GM23338 (cell line): ENCODE results near the gene IQCE.

Source experiments
- CREB1 ChIP-seq: fragments of 250-450 bp; sonication (Bioruptor Pico); IDR thresholded peaks from 2 replicates; pipeline ENCODE4 v1.5.0; 2020; ENCODE audit warnings: low read depth, mild to moderate bottlenecking, moderate library complexity
- CTCF ChIP-seq, 2 experiments: fragments of 200-600 bp in 1 of 2; sonication (generic) in 1 of 2; conservative IDR thresholded peaks; 2 replicates each; pipeline versions ENCODE4 v1.5.1 to v1.6.1; 2016 to 2017; ENCODE audit warnings: antibody characterized with exemption in 2 of 2, low read depth in 2 of 2, mild to moderate bottlenecking in 2 of 2, moderate library complexity in 1 of 2
- EZH2 ChIP-seq: fragments of 200-600 bp; sonication (generic); IDR thresholded peaks from one replicate; pipeline ENCODE4 v1.8.0; 2017; ENCODE audit warnings: antibody characterized with exemption, mild to moderate bottlenecking, low read depth; ENCODE audit not compliant: unreplicated experiment
- EZH2phosphoT487 ChIP-seq: fragments of 200-600 bp; sonication (generic); IDR thresholded peaks from one replicate; pipeline ENCODE4 v1.8.1; 2018; ENCODE audit warnings: antibody characterized with exemption; ENCODE audit not compliant: unreplicated experiment
- JUNB ChIP-seq: IDR thresholded peaks from one replicate; pipeline ENCODE4 v1.6.1; 2016; ENCODE audit warnings: antibody characterized with exemption; ENCODE audit not compliant: unreplicated experiment
- POLR2AphosphoS5 ChIP-seq: IDR thresholded peaks from 2 replicates; pipeline ENCODE4 v1.6.1; 2016; ENCODE audit warnings: antibody characterized with exemption, low read depth
- REST ChIP-seq: IDR thresholded peaks from one replicate; pipeline ENCODE4 v1.6.1; 2018; ENCODE audit warnings: antibody characterized with exemption; ENCODE audit not compliant: unreplicated experiment
- ZNF114 ChIP-seq: fragments of 250-450 bp; sonication (Bioruptor Pico); IDR thresholded peaks from 2 replicates; pipeline ENCODE4 v1.5.0; 2020; ENCODE audit warnings: mild to moderate bottlenecking, moderate library complexity
- TF ChIP-seq, protein P1 (sequence below): fragments of 250-450 bp; sonication (Bioruptor Pico); IDR thresholded peaks from 2 replicates; pipeline ENCODE4 v1.5.0; 2020; ENCODE audit warnings: mild to moderate bottlenecking, moderate library complexity
- TF ChIP-seq, protein P2 (sequence below): IDR thresholded peaks from 2 replicates; pipeline ENCODE4 v1.6.1; 2016; ENCODE audit warnings: antibody characterized with exemption

GRCh38 chr7:2510909-2511768 lies 47.6 kb upstream of the IQCE start:
- no peak for TF ChIP-seq REST
- no peak for TF ChIP-seq CTCF (conservative IDR thresholded peaks at IDR 0.05; ENCODE audit: low read depth in 2 of 2)
- TF ChIP-seq EZH2phosphoT487, result no peak
- no peak for TF ChIP-seq JUNB
- TF ChIP-seq POLR2AphosphoS5, result no peak
- no peak for TF ChIP-seq EZH2
- no peak for TF ChIP-seq CREB1 (CRISPR knock-in tag)
- TF ChIP-seq, protein P1, sequence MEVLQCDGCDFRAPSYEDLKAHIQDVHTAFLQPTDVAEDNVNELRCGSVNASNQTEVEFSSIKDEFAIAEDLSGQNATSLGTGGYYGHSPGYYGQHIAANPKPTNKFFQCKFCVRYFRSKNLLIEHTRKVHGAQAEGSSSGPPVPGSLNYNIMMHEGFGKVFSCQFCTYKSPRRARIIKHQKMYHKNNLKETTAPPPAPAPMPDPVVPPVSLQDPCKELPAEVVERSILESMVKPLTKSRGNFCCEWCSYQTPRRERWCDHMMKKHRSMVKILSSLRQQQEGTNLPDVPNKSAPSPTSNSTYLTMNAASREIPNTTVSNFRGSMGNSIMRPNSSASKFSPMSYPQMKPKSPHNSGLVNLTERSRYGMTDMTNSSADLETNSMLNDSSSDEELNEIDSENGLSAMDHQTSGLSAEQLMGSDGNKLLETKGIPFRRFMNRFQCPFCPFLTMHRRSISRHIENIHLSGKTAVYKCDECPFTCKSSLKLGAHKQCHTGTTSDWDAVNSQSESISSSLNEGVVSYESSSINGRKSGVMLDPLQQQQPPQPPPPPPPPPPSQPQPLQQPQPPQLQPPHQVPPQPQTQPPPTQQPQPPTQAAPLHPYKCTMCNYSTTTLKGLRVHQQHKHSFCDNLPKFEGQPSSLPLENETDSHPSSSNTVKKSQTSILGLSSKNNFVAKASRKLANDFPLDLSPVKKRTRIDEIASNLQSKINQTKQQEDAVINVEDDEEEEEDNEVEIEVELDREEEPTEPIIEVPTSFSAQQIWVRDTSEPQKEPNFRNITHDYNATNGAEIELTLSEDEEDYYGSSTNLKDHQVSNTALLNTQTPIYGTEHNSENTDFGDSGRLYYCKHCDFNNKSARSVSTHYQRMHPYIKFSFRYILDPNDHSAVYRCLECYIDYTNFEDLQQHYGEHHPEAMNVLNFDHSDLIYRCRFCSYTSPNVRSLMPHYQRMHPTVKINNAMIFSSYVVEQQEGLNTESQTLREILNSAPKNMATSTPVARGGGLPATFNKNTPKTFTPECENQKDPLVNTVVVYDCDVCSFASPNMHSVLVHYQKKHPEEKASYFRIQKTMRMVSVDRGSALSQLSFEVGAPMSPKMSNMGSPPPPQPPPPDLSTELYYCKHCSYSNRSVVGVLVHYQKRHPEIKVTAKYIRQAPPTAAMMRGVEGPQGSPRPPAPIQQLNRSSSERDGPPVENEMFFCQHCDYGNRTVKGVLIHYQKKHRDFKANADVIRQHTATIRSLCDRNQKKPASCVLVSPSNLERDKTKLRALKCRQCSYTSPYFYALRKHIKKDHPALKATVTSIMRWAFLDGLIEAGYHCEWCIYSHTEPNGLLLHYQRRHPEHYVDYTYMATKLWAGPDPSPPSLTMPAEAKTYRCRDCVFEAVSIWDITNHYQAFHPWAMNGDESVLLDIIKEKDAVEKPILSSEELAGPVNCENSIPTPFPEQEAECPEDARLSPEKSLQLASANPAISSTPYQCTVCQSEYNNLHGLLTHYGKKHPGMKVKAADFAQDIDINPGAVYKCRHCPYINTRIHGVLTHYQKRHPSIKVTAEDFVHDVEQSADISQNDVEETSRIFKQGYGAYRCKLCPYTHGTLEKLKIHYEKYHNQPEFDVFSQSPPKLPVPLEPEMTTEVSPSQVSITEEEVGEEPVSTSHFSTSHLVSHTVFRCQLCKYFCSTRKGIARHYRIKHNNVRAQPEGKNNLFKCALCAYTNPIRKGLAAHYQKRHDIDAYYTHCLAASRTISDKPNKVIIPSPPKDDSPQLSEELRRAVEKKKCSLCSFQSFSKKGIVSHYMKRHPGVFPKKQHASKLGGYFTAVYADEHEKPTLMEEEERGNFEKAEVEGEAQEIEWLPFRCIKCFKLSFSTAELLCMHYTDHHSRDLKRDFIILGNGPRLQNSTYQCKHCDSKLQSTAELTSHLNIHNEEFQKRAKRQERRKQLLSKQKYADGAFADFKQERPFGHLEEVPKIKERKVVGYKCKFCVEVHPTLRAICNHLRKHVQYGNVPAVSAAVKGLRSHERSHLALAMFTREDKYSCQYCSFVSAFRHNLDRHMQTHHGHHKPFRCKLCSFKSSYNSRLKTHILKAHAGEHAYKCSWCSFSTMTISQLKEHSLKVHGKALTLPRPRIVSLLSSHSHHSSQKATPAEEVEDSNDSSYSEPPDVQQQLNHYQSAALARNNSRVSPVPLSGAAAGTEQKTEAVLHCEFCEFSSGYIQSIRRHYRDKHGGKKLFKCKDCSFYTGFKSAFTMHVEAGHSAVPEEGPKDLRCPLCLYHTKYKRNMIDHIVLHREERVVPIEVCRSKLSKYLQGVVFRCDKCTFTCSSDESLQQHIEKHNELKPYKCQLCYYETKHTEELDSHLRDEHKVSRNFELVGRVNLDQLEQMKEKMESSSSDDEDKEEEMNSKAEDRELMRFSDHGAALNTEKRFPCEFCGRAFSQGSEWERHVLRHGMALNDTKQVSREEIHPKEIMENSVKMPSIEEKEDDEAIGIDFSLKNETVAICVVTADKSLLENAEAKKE, result no peak
- TF ChIP-seq, protein P2, sequence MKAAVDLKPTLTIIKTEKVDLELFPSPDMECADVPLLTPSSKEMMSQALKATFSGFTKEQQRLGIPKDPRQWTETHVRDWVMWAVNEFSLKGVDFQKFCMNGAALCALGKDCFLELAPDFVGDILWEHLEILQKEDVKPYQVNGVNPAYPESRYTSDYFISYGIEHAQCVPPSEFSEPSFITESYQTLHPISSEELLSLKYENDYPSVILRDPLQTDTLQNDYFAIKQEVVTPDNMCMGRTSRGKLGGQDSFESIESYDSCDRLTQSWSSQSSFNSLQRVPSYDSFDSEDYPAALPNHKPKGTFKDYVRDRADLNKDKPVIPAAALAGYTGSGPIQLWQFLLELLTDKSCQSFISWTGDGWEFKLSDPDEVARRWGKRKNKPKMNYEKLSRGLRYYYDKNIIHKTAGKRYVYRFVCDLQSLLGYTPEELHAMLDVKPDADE, result no peak
- no peak for TF ChIP-seq ZNF114 (CRISPR knock-in tag)
